Breast epithelium (tissue), 4 donors: Measurements from ENCODE around the gene RNF141. TPM values are rescaled to one million over a fixed set of nuclear protein-coding genes. Genes with fewer than 3 reads are reported as not detected.

ENCODE experiments used
- DNase-seq, 2 donors: peaks; one replicate each; pipeline ENCODE4 v3.0.0-alpha.2; 2019; ENCODE audit warnings: low spot score in 2 of 2
- H3K27ac ChIP-seq, 2 donors: fragments of 200-600 bp; sonication (generic) in 1 of 2; one replicate each; pipeline ENCODE4 v1.5.1; 2016 to 2019; ENCODE audit warnings: mild to moderate bottlenecking in 1 of 2
- H3K27me3 ChIP-seq, 2 donors: fragments of 200-600 bp; sonication (generic) in 1 of 2; one replicate each; pipeline versions ENCODE4 v1.5.1 to v1.6.0; 2017 to 2019; ENCODE audit warnings: control low read depth in 1 of 2, mild to moderate bottlenecking in 1 of 2
- H3K36me3 ChIP-seq: fragments of 200-600 bp; one replicate; pipeline ENCODE4 v1.5.1; 2019
- H3K4me1 ChIP-seq, 2 donors: fragments of 200-600 bp; sonication (generic); one replicate each; pipeline ENCODE4 v1.5.1; 2016 to 2019; ENCODE audit warnings: control low read depth in 1 of 2
- H3K4me3 ChIP-seq, 3 donors: fragments of 200-600 bp; sonication (generic); 1 replicate in 2 of 3; 2 replicates in 1 of 3; pipeline ENCODE4 v1.5.1; 2016 to 2019; ENCODE audit warnings: mild to moderate bottlenecking in 3 of 3, moderate library complexity in 2 of 3
- H3K9me3 ChIP-seq, 2 donors: fragments of 200-600 bp; sonication (generic) in 1 of 2; one replicate each; pipeline ENCODE4 v1.5.1; 2016 to 2019; ENCODE audit warnings: control low read depth in 1 of 2
- POLR2A ChIP-seq: fragments of 450-650 bp; IDR thresholded peaks from one replicate; pipeline ENCODE4 v1.6.1; 2016; ENCODE audit warnings: antibody characterized with exemption, mild to moderate bottlenecking, moderate library complexity
- POLR2AphosphoS5 ChIP-seq, 3 donors: sonication (generic); formaldehyde crosslinking; IDR thresholded peaks; one replicate each; pipeline ENCODE4 v1.6.1; 2017; ENCODE audit warnings: antibody characterized with exemption in 3 of 3
- intact Hi-C: fragments of 100-400 bp; cut with DNase I; formaldehyde crosslinking; loops from one replicate; pipeline ENCODE4 v1.15.1; 2023; ENCODE audit warnings: low total_unique reads
- total RNA-seq, 3 donors: library from RNA; depleted of rRNA; stranded (reverse); fragments of >200 nt; gene quantifications; one replicate each; pipeline ENCODE4 v1.1.0, GENCODE V29; 2016
- TF ChIP-seq, protein P1 (sequence below), 3 donors: fragments of 450-650 bp; IDR thresholded peaks; one replicate each; pipeline ENCODE4 v1.5.1; 2016 to 2017; ENCODE audit warnings: antibody characterized with exemption in 3 of 3, mild to moderate bottlenecking in 3 of 3, moderate library complexity in 3 of 3

Gene RNF141
- total RNA-seq, 3 donors from 2014 or later = 31.1 to 54.1 (median 45.8) TPM

DNA sequence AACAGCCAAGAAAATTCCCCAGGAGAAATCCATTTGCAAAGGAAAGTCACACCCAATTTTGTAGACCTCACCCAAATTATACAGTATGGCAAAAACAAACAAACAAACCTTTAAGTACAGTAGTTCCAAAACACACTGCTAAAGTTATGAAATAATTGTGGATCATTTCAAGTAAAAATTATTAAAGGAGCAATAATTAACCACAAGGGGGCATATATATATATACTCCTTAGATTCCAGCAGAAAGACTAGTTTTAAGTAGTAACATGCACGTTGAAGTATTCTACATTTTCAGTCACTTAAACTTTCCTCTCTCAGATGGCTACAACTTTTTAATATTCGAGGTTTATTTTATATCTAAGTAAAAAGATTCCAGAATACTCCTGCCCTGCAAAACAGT lies 26.8 kb downstream of the RNF141 start:
- TF ChIP-seq POLR2AphosphoS5 (IDR thresholded peaks at IDR 0.05) (no peak), POLR2A (no peak)
- TF ChIP-seq, protein P1, sequence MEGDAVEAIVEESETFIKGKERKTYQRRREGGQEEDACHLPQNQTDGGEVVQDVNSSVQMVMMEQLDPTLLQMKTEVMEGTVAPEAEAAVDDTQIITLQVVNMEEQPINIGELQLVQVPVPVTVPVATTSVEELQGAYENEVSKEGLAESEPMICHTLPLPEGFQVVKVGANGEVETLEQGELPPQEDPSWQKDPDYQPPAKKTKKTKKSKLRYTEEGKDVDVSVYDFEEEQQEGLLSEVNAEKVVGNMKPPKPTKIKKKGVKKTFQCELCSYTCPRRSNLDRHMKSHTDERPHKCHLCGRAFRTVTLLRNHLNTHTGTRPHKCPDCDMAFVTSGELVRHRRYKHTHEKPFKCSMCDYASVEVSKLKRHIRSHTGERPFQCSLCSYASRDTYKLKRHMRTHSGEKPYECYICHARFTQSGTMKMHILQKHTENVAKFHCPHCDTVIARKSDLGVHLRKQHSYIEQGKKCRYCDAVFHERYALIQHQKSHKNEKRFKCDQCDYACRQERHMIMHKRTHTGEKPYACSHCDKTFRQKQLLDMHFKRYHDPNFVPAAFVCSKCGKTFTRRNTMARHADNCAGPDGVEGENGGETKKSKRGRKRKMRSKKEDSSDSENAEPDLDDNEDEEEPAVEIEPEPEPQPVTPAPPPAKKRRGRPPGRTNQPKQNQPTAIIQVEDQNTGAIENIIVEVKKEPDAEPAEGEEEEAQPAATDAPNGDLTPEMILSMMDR (IDR thresholded peaks at IDR 0.05) = peak in 1 of 3 donors; percentile 22
- Histone ChIP-seq H3K9me3 (no peaks in the 10 kb centered on the region), H3K4me3 (no peak overlapping the region), H3K4me1 (no peaks in the 10 kb centered on the region), H3K27me3 (no peaks in the 10 kb centered on the region), H3K27ac (no peak overlapping the region), H3K36me3 (no peaks in the 10 kb centered on the region)
- intact Hi-C loops = loop anchor here (10.0 kb wide), 1 partner anchor 99 kb away; no protein-coding TSS in a partner anchor
- no peak for DNase-seq

DNA sequence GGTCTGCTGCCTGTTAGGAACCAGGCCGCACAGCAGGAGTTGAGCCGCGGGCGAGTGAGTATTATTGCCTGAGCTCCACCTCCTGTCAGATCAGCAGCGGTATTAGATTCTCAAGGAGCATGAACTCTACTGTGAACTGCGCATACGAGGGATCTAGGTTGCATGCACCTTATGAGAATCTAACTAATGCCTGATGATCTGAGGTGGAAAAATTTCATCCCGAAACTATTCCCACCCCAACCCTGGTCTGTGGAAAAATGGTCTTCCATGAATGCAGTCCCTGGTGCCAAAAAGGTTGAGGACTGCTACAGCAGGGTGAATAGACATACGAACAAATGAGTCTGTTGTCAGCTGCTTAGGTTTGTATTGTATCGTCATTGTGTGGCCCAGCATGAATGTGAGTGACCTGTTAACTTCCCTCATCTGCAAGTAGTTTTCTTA lies 29.8 kb downstream of the RNF141 start:
- intact Hi-C loops = loop anchor here (10.0 kb wide), 1 partner anchor 96 kb away; no protein-coding TSS in a partner anchor
- no peak for DNase-seq
- Histone ChIP-seq H3K9me3 (no peaks in the 10 kb centered on the region), H3K36me3 (no peaks in the 10 kb centered on the region), H3K4me1 (no peaks in the 10 kb centered on the region), H3K4me3 (no peak overlapping the region), H3K27me3 (no peaks in the 10 kb centered on the region), H3K27ac (no peak overlapping the region)
- TF ChIP-seq, protein P1 (IDR thresholded peaks at IDR 0.05) = no peak
- TF ChIP-seq POLR2A = no peak
- TF ChIP-seq POLR2AphosphoS5 (IDR thresholded peaks at IDR 0.05) = no peak

DNA sequence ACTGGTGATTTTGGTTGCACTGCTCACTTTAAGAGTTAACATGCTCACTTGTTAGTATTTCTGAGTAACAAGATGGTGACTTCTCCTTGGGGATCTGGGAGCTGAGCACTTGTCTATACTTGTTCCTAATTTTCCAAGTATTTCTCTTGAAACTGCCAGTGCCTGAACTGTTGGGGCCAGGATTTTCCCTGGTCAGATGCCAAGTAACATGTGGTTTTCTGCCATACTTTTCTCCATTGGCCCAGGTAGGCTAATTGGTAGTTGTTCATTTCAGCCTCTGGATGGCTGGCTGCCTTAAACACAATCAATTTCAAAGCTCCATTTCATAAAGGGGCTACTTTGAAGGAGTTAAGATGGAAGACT lies 35.0 kb downstream of the RNF141 start:
- intact Hi-C loops = no loop called here
- Histone ChIP-seq H3K27me3 (no peaks in the 10 kb centered on the region), H3K9me3 (no peaks in the 10 kb centered on the region), H3K4me1 (no peaks in the 10 kb centered on the region), H3K36me3 (no peaks in the 10 kb centered on the region), H3K4me3 (no peak overlapping the region), H3K27ac (peak overlapping the region in 1 of 2 donors; percentile 1)
- peak in 1 of 2 donors; percentile 51 for DNase-seq
- TF ChIP-seq, protein P1 (IDR thresholded peaks at IDR 0.05) = no peak
- TF ChIP-seq POLR2A (no peak), POLR2AphosphoS5 (IDR thresholded peaks at IDR 0.05) (no peak)

DNA sequence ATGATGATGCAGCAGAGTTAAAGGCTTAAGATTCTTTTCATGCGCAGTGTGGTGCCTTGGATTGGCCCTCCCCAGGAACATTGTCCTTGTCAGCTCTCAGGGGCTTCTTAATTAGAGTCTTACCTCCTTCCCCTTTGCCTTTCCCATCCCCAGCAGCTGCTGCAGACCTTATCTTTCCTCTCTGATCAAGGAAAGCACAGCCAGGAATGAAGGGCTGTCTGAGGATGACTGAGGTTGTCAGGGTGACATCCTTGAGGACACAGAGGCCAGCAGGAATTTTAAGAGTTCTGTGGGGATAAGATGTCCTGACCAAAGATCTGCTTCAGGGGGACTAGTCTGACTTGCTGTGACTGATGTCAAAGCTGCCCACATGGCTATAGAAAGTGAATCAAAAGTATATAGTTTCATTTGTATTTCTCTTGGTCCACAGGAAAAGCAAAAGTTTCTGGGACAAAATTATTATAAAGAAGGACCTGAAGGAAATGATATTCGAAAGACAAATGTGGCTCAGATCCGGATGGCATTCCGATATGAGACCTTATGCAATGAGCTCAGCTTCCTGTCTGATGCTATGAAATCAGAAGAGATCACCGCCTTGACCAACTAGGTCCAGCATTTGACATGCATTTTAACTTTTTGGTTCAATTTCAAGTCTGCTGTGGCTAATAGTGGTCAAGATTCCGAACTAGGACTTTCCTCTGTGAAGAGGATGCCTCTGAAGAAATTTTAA lies 35.5 kb downstream of the RNF141 start:
- Histone ChIP-seq H3K4me3 (no peak overlapping the region), H3K27ac (peak overlapping the region in 1 of 2 donors; percentile 1), H3K36me3 (no peaks in the 10 kb centered on the region), H3K4me1 (no peaks in the 10 kb centered on the region), H3K9me3 (no peaks in the 10 kb centered on the region), H3K27me3 (no peaks in the 10 kb centered on the region)
- intact Hi-C loops = no loop called here
- no peak for TF ChIP-seq POLR2AphosphoS5 (IDR thresholded peaks at IDR 0.05)
- TF ChIP-seq, protein P1 (IDR thresholded peaks at IDR 0.05) = no peak
- no peak for TF ChIP-seq POLR2A
- DNase-seq = no peak

DNA sequence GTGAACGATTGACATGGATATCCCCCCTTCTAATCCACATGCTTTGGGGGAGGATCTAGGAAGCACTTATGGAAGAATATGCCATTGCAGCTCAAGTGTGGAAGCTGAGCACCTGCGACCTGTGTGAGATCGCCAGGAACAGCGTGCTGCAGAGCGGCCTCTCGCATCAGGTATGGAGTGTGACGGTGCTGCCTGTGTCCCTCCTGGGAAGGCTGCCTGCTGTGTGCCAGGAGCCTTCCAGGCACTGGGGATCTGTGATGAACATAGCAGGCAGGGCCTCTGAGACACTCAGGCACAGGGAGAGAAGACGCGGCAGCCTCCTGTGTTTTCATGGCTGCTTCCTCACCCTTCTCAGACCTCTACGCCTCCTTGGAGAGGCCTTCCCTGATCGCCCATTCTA lies 36.5 kb downstream of the RNF141 start:
- H3K4me3 ChIP-seq = no peak overlapping the region
- no peaks in the 10 kb centered on the region for H3K27me3 ChIP-seq

More for the DNA sequence above, 36.5 kb downstream of the RNF141 start:
- no peak for DNase-seq
- intact Hi-C loops = no loop called here
- H3K36me3 ChIP-seq = no peaks in the 10 kb centered on the region
- H3K9me3 ChIP-seq = no peaks in the 10 kb centered on the region
- no peaks in the 10 kb centered on the region for H3K4me1 ChIP-seq
- TF ChIP-seq POLR2A (no peak), POLR2AphosphoS5 (IDR thresholded peaks at IDR 0.05) (no peak)
- TF ChIP-seq, protein P1 (IDR thresholded peaks at IDR 0.05) = no peak
- no peak overlapping the region for H3K27ac ChIP-seq
